LNCAP (cell line): Measurements from ENCODE around the gene CHSY3.

ENCODE experiments used
- TF ChIP-seq, protein P1 (sequence below): fragments of 450-650 bp; IDR thresholded peaks from 2 replicates; pipeline ENCODE4 v1.5.1; 2017; ENCODE audit warnings: mild to moderate bottlenecking

CHSY3 gene

DNA sequence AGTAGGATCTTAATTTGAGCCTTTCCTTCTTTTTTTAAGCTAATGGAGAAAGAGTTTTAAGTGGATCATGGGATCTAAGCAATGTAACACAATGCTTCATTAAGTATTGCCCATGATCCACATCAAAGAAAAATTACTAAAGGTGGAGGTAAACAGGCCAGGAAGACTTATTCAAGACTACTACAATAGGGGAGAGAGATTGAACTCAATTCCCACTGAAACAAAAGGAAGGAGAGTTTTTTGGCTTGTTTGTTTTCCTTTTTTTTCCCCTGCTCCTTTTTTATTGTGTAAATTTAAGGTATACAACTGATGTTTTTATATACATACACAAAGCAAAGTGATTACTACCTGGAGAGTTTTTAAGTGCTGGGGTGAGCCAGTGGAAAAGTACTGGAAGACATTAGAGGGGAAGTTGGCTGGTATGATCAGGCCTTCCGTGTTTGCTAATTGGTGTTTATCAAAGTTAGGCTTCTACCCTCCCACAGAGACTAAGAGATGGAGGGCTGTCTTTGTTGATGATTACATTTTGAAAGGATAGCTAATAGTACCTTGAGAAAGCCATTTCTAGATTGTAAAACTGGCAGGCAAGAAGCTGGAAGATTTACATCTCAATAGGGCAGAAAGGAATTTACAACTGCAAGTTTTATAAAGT lies 262.7 kb downstream of the CHSY3 start:
- TF ChIP-seq, protein P1, sequence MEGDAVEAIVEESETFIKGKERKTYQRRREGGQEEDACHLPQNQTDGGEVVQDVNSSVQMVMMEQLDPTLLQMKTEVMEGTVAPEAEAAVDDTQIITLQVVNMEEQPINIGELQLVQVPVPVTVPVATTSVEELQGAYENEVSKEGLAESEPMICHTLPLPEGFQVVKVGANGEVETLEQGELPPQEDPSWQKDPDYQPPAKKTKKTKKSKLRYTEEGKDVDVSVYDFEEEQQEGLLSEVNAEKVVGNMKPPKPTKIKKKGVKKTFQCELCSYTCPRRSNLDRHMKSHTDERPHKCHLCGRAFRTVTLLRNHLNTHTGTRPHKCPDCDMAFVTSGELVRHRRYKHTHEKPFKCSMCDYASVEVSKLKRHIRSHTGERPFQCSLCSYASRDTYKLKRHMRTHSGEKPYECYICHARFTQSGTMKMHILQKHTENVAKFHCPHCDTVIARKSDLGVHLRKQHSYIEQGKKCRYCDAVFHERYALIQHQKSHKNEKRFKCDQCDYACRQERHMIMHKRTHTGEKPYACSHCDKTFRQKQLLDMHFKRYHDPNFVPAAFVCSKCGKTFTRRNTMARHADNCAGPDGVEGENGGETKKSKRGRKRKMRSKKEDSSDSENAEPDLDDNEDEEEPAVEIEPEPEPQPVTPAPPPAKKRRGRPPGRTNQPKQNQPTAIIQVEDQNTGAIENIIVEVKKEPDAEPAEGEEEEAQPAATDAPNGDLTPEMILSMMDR: no peak

DNA sequence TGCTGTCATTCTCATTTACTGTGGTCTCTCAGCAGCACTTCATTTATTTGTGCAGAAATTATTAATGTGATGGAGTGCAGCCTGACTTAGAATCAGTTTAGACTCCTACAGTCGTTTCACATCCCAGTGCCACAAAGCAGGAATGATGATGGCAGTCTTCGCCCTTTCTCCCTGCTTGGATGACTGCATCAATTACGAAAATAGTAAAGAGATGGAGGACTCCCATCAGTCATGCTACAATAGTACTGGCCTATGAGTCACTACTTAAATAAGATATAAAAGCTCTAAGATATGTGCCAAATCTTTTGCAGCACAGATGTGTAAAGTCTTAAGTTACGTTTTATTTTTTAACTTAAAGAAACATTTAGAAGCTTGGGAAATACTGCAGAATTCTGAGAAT lies 263.9 kb downstream of the CHSY3 start:
- TF ChIP-seq, protein P1: no peak

DNA sequence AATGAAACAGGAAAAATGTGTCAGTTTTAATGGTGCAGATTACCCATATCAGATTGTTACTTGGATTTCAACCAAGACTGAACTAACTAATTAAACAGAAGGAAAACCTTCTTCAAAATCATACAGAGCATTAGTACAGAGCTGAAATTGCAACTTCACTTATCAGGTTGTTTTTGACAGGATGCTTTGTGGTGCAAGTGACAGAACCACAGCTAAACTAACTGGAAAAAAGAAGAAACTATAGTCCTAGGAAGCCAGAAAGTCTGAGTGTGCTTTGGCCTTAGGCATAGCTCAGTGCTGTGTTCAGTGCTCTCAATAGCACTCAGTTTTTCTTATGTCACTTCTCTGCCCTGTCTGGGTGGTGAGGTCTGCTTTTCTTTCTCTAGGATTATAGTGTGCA lies 267.4 kb downstream of the CHSY3 start:
- TF ChIP-seq, protein P1: no peak

DNA sequence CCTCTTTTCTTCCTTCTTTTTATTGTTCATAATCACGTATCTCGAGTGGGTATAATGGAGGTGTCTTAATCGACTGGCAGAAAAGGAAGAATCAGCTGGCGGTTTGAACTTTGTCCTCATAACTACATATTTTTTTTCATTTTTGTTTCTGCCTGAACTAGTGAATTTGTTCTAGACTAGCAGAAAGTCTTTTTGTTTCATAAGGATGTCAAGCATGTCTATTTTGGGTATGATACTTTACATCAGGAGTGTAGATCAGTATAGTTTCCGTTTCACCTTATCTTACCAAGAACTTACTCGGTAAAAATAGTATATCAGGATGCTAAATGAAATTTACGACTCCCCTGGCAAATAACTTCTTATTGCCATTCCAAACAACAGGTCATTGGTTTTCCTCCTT lies 278.9 kb downstream of the CHSY3 start:
- TF ChIP-seq, protein P1: no peak

GRCh38 chr5:130189961-130190360 lies 285.7 kb downstream of the CHSY3 start:
- TF ChIP-seq, protein P1: no peak

DNA sequence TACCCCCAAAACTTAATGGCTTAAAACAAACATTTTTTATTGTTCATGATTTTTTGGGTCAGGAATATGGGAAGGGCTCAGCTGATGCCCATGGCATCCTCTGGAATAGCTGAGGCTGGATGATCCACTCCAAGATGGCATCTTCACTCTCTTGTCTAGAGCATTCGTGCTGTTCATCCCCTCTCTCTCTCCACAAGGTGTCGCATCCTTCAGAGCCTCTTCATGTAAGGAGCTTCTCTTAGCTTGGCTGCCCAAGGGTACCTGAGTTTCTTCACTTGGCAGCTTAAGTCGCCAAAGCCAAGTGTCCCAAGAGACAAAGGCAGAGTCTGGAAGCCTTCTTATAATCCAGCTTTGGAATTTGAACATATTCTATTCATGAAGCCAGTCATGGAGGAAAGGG lies 294.7 kb downstream of the CHSY3 start:
- TF ChIP-seq, protein P1: no peak

GRCh38 chr5:130206686-130207085 lies 302.4 kb downstream of the CHSY3 start:
- TF ChIP-seq, protein P1: no peak

DNA sequence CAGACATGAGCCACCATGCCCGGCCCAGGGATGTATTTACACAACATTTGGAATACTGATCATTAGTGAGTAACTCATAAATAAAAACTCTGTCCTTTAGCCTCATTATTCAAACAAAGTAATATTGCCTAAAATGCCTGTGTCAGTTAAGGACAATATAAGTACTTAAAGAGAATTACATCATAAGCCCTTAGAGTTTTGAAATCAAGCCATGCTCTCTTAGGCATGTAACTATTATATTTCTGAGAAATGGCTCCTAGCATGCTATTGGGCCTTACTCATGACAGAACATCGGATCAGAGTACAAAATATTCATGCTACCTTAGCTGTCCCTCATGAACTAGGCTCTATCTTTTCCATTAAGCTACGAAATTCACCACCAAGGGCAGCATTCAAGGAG lies 309.3 kb downstream of the CHSY3 start:
- TF ChIP-seq, protein P1: no peak
